ENCODE measurements around the gene ISCA1.

GRCh38 chr9:86286278-86286677 is 3.9 kb upstream of the ISCA1 start:
- TF ChIP-seq CTCF (IDR thresholded peaks at IDR 0.05) (no peak), POLR2A (IDR thresholded peaks at IDR 0.05) (no peak)

Data from right lobe of liver (tissue), 4 donors.